HEK293 (cell line): Measurements from ENCODE around the gene ZNF84.

Experiments used
- BCL11B ChIP-seq: fragments of 450-650 bp; formaldehyde crosslinking; IDR thresholded peaks from 2 replicates; pipeline ENCODE4 v1.5.1; 2016; ENCODE audit warnings: low read depth, missing biosample characterization, missing genetic modification characterization
- ELK4 ChIP-seq: IDR thresholded peaks from 2 replicates; pipeline ENCODE4 v1.6.1; 2011; ENCODE audit warnings: mild to moderate bottlenecking, low read depth, low read length, borderline replicate concordance
- GLIS1 ChIP-seq: fragments of 450-650 bp; formaldehyde crosslinking; IDR thresholded peaks from 2 replicates; pipeline ENCODE4 v1.5.1; 2016; ENCODE audit warnings: missing biosample characterization, missing genetic modification characterization
- KLF17 ChIP-seq: fragments of 450-650 bp; formaldehyde crosslinking; IDR thresholded peaks from 2 replicates; pipeline ENCODE4 v1.5.1; 2016; ENCODE audit warnings: missing biosample characterization, missing genetic modification characterization
- MEIS1 ChIP-seq: sonication (generic); formaldehyde crosslinking; IDR thresholded peaks from 2 replicates; pipeline ENCODE4 v1.8.1; 2022; ENCODE audit warnings: missing genetic modification reagents, mild to moderate bottlenecking, borderline replicate concordance
- OVOL3 ChIP-seq: fragments of 450-650 bp; formaldehyde crosslinking; IDR thresholded peaks from 2 replicates; pipeline ENCODE4 v1.5.1; 2016; ENCODE audit warnings: missing biosample characterization, missing genetic modification characterization
- PRDM1 ChIP-seq: fragments of 450-650 bp; formaldehyde crosslinking; IDR thresholded peaks from 2 replicates; pipeline ENCODE4; 2016; ENCODE audit warnings: missing biosample characterization, missing genetic modification characterization
- REST ChIP-seq: fragments of 450-650 bp; formaldehyde crosslinking; IDR thresholded peaks from 2 replicates; pipeline ENCODE4 v1.5.1; 2016; ENCODE audit warnings: missing biosample characterization, missing genetic modification characterization
- SCRT2 ChIP-seq: fragments of 450-650 bp; formaldehyde crosslinking; IDR thresholded peaks from 2 replicates; pipeline ENCODE4 v1.5.1; 2016; ENCODE audit warnings: missing biosample characterization, missing genetic modification characterization
- SETDB1 ChIP-seq: IDR thresholded peaks from one replicate; pipeline ENCODE4 v1.6.1; 2017; ENCODE audit warnings: mild to moderate bottlenecking, low read length, moderate library complexity, mixed read lengths; ENCODE audit not compliant: insufficient read length
- SP3 ChIP-seq: fragments of 450-650 bp; formaldehyde crosslinking; IDR thresholded peaks from 2 replicates; pipeline ENCODE4 v1.5.1; 2016; ENCODE audit warnings: missing biosample characterization, missing genetic modification characterization
- ZBTB17 ChIP-seq: fragments of 450-650 bp; formaldehyde crosslinking; IDR thresholded peaks from 2 replicates; pipeline ENCODE4 v1.5.1; 2016; ENCODE audit warnings: missing biosample characterization, missing genetic modification characterization
- ZBTB8A ChIP-seq: fragments of 450-650 bp; formaldehyde crosslinking; IDR thresholded peaks from 2 replicates; pipeline ENCODE4 v1.5.1; 2016; ENCODE audit warnings: missing biosample characterization, missing genetic modification characterization
- ZFP69B ChIP-seq: fragments of 450-650 bp; formaldehyde crosslinking; IDR thresholded peaks from 2 replicates; pipeline ENCODE4 v1.5.1; 2016; ENCODE audit warnings: missing biosample characterization, missing genetic modification characterization
- ZNF112 ChIP-seq: fragments of 450-650 bp; formaldehyde crosslinking; IDR thresholded peaks from 2 replicates; pipeline ENCODE4 v1.5.0; 2017; ENCODE audit warnings: missing biosample characterization, missing genetic modification characterization
- ZNF202 ChIP-seq: fragments of 450-650 bp; formaldehyde crosslinking; IDR thresholded peaks from 2 replicates; pipeline ENCODE4 v1.5.1; 2016; ENCODE audit warnings: missing biosample characterization, missing genetic modification characterization, borderline replicate concordance
- ZNF248 ChIP-seq: fragments of 450-650 bp; formaldehyde crosslinking; IDR thresholded peaks from 2 replicates; pipeline ENCODE4 v1.5.1; 2017; ENCODE audit warnings: missing biosample characterization, missing genetic modification characterization
- ZNF292 ChIP-seq: fragments of 450-650 bp; formaldehyde crosslinking; IDR thresholded peaks from 2 replicates; pipeline ENCODE4 v1.5.1; 2016; ENCODE audit warnings: low read depth, missing biosample characterization, missing genetic modification characterization, borderline replicate concordance
- ZNF335 ChIP-seq: fragments of 450-650 bp; formaldehyde crosslinking; conservative IDR thresholded peaks from 2 replicates; pipeline ENCODE4 v1.5.1; 2016; ENCODE audit warnings: missing biosample characterization, missing genetic modification characterization
- ZNF354C ChIP-seq: fragments of 450-650 bp; formaldehyde crosslinking; IDR thresholded peaks from 2 replicates; pipeline ENCODE4 v1.5.1; 2016; ENCODE audit warnings: missing biosample characterization, missing genetic modification characterization, low read depth, borderline replicate concordance
- ZNF394 ChIP-seq: fragments of 450-650 bp; formaldehyde crosslinking; IDR thresholded peaks from 2 replicates; pipeline ENCODE4 v1.5.1; 2016; ENCODE audit warnings: missing biosample characterization, missing genetic modification characterization, mild to moderate bottlenecking, moderate library complexity, borderline replicate concordance
- ZNF558 ChIP-seq: fragments of 450-650 bp; formaldehyde crosslinking; IDR thresholded peaks from 2 replicates; pipeline ENCODE4 v1.5.1; 2016; ENCODE audit warnings: missing biosample characterization, missing genetic modification characterization
- ZNF585B ChIP-seq: fragments of 450-650 bp; formaldehyde crosslinking; IDR thresholded peaks from 2 replicates; pipeline ENCODE4 v1.5.1; 2016; ENCODE audit warnings: missing biosample characterization, missing genetic modification characterization
- ZNF623 ChIP-seq: fragments of 450-650 bp; formaldehyde crosslinking; IDR thresholded peaks from 2 replicates; pipeline ENCODE4 v1.5.1; 2016; ENCODE audit warnings: missing biosample characterization, missing genetic modification characterization
- ZNF629 ChIP-seq: fragments of 450-650 bp; formaldehyde crosslinking; IDR thresholded peaks from 2 replicates; pipeline ENCODE4 v1.5.1; 2017; ENCODE audit warnings: missing biosample characterization, missing genetic modification characterization
- ZNF768 ChIP-seq: fragments of 450-650 bp; formaldehyde crosslinking; IDR thresholded peaks from 2 replicates; pipeline ENCODE4 v1.5.1; 2018; ENCODE audit warnings: missing biosample characterization, mild to moderate bottlenecking, missing genetic modification characterization
- TF ChIP-seq, protein P1 (sequence below): sonication (generic); formaldehyde crosslinking; IDR thresholded peaks from 2 replicates; pipeline ENCODE4 v1.8.1; 2022; ENCODE audit warnings: mild to moderate bottlenecking, moderate library complexity, missing genetic modification reagents
- TF ChIP-seq, protein P2 (sequence below): fragments of 450-650 bp; formaldehyde crosslinking; IDR thresholded peaks from 2 replicates; pipeline ENCODE4 v1.5.1; 2017; ENCODE audit warnings: missing biosample characterization, missing genetic modification characterization
- TF ChIP-seq, protein P3 (sequence below): fragments of 450-650 bp; IDR thresholded peaks from 2 replicates; pipeline ENCODE4 v1.5.1; 2018; ENCODE audit warnings: missing biosample characterization, mild to moderate bottlenecking, missing genetic modification characterization

The ZNF84 gene

GRCh38 chr12:133037207-133038005, at the start of gene ZNF84 (continued):
- TF ChIP-seq REST (tag by site-specific recombination) (no peak), KLF17 (tag by site-specific recombination) (no peak; the same call in 1 of the 2 replicates), ZNF558 (no peak), BCL11B (tag by site-specific recombination) (no peak), ZNF623 (tag by site-specific recombination) (no peak), SP3 (tag by site-specific recombination) (peak; percentile 51; the same call in 1 of the 2 replicates), GLIS1 (tag by site-specific recombination) (peak; percentile 31; the same call in 1 of the 2 replicates), PRDM1 (no peak), SETDB1 (no peak), ZBTB17 (tag by site-specific recombination) (no peak), ZNF354C (tag by site-specific recombination) (no peak), ZNF202 (tag by site-specific recombination) (no peak), ZNF585B (tag by site-specific recombination) (no peak), MEIS1 (CRISPR knock-in tag) (no peak), ZNF112 (tag by site-specific recombination) (no peak), SCRT2 (tag by site-specific recombination) (peak; percentile 63), ZNF394 (tag by site-specific recombination) (no peak), ZNF335 (tag by site-specific recombination) (peak; percentile 13; the same call in 1 of the 2 replicates), ELK4 (no peak), ZNF768 (tag by site-specific recombination) (0 out of 2 replicates have a peak, but pooled peaks have one; percentile 4), ZNF248 (tag by site-specific recombination) (no peak), ZNF292 (no peak), ZFP69B (tag by site-specific recombination) (0 out of 2 replicates have a peak, but pooled peaks have one; percentile 35), ZBTB8A (peak; percentile 98), OVOL3 (tag by site-specific recombination) (no peak), ZNF629 (tag by site-specific recombination) (0 out of 2 replicates have a peak, but pooled peaks have one; percentile 23)
- TF ChIP-seq, protein P1, sequence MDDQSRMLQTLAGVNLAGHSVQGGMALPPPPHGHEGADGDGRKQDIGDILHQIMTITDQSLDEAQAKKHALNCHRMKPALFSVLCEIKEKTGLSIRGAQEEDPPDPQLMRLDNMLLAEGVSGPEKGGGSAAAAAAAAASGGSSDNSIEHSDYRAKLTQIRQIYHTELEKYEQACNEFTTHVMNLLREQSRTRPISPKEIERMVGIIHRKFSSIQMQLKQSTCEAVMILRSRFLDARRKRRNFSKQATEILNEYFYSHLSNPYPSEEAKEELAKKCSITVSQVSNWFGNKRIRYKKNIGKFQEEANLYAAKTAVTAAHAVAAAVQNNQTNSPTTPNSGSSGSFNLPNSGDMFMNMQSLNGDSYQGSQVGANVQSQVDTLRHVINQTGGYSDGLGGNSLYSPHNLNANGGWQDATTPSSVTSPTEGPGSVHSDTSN (CRISPR knock-in tag) = no peak
- TF ChIP-seq, protein P2, sequence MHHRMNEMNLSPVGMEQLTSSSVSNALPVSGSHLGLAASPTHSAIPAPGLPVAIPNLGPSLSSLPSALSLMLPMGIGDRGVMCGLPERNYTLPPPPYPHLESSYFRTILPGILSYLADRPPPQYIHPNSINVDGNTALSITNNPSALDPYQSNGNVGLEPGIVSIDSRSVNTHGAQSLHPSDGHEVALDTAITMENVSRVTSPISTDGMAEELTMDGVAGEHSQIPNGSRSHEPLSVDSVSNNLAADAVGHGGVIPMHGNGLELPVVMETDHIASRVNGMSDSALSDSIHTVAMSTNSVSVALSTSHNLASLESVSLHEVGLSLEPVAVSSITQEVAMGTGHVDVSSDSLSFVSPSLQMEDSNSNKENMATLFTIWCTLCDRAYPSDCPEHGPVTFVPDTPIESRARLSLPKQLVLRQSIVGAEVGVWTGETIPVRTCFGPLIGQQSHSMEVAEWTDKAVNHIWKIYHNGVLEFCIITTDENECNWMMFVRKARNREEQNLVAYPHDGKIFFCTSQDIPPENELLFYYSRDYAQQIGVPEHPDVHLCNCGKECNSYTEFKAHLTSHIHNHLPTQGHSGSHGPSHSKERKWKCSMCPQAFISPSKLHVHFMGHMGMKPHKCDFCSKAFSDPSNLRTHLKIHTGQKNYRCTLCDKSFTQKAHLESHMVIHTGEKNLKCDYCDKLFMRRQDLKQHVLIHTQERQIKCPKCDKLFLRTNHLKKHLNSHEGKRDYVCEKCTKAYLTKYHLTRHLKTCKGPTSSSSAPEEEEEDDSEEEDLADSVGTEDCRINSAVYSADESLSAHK (tag by site-specific recombination) = no peak
- TF ChIP-seq, protein P3, sequence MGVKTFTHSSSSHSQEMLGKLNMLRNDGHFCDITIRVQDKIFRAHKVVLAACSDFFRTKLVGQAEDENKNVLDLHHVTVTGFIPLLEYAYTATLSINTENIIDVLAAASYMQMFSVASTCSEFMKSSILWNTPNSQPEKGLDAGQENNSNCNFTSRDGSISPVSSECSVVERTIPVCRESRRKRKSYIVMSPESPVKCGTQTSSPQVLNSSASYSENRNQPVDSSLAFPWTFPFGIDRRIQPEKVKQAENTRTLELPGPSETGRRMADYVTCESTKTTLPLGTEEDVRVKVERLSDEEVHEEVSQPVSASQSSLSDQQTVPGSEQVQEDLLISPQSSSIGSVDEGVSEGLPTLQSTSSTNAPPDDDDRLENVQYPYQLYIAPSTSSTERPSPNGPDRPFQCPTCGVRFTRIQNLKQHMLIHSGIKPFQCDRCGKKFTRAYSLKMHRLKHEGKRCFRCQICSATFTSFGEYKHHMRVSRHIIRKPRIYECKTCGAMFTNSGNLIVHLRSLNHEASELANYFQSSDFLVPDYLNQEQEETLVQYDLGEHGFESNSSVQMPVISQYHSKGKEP (tag by site-specific recombination) = no peak
